WI38 (cell line): ENCODE measurements around the gene FUT3.
"Not testable (repeated sequence)": the region's sequence is repeated elsewhere in the genome, so short reads cannot be mapped to it uniquely, and the experiment has no call there.

Experiments used
- H3K4me3 ChIP-seq: 2 replicates; pipeline ENCODE4 v1.5.1; 2011; ENCODE audit warnings: low read depth, mild to moderate bottlenecking, control low read depth, low read length
- TF ChIP-seq, protein P1 (sequence below): IDR thresholded peaks from 2 replicates; pipeline ENCODE4 v1.5.1; 2012; ENCODE audit warnings: low read depth, mild to moderate bottlenecking, control low read depth, low read length

The FUT3 gene

DNA sequence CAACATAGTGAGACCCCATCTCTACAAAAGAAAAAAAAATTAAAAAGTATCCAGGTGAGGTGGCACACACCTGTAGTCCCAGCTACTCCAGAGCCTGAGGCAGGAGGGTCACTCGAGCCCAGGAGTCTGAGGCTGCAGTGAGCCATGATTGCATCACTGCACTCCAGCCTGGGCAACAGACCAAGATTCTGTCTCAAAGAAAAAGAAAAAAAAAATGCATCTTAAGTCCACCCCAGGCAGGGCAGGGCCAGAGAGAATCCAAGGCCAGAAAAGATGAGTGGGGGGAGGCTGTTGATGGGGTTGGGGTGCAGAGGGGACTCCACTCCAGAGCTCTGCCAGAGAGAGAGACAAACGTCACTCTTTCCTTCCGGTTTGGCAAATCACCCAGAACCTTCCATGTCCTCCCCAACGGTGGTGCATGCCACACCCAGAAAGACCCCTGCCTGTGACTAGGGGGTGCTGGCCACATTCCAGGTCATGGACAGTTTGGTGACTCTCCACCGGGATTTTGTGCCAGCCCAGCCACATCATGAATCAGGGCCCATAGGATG is 431 bp downstream of the FUT3 start:
- no peak overlapping the region for H3K4me3 ChIP-seq

DNA sequence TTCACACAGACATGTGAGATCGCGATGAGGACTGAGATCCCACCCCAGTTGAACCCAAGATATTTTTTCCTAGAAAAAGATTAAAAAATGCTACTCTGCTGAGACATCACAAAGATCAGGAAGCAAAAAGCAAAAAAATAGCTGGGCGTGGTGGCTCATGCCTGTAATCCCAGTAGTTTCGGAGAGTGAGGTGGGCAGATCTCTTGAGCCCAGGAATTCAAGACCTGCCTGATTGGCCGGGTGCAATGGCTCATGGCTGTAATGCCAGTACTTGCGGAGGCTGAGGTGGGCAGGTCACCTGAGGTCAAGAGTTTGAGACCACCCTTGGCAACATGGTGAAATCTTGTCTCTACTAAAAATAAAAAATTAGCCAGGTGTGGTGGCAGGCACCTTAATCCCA is 1.1 kb downstream of the FUT3 start:
- no peak overlapping the region for H3K4me3 ChIP-seq
- TF ChIP-seq, protein P1, sequence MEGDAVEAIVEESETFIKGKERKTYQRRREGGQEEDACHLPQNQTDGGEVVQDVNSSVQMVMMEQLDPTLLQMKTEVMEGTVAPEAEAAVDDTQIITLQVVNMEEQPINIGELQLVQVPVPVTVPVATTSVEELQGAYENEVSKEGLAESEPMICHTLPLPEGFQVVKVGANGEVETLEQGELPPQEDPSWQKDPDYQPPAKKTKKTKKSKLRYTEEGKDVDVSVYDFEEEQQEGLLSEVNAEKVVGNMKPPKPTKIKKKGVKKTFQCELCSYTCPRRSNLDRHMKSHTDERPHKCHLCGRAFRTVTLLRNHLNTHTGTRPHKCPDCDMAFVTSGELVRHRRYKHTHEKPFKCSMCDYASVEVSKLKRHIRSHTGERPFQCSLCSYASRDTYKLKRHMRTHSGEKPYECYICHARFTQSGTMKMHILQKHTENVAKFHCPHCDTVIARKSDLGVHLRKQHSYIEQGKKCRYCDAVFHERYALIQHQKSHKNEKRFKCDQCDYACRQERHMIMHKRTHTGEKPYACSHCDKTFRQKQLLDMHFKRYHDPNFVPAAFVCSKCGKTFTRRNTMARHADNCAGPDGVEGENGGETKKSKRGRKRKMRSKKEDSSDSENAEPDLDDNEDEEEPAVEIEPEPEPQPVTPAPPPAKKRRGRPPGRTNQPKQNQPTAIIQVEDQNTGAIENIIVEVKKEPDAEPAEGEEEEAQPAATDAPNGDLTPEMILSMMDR = no peak

More for the DNA sequence above, 431 bp downstream of the FUT3 start:
- TF ChIP-seq, protein P1 = no peak

DNA sequence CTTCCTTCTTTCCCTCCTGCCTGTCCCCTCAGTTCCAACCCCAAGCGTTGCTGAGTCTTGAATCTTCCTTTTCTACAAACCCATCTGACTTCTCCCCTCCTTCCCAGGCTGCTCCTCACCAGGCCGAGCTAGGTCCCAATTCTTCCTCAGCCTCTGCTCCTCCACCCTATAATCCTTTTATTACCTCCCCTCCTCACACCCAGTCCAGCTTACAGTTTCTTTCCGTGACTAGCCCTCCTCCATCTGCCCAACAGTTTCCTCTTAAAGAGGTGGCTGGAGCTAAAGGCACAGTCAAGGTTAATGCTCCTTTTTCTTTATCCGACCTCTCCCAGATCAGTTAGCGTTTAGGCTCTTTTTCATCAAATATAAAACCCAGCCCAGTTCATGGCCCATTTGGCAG is 2.6 kb downstream of the FUT3 start:
- H3K4me3 ChIP-seq = not testable (repeated sequence)

DNA sequence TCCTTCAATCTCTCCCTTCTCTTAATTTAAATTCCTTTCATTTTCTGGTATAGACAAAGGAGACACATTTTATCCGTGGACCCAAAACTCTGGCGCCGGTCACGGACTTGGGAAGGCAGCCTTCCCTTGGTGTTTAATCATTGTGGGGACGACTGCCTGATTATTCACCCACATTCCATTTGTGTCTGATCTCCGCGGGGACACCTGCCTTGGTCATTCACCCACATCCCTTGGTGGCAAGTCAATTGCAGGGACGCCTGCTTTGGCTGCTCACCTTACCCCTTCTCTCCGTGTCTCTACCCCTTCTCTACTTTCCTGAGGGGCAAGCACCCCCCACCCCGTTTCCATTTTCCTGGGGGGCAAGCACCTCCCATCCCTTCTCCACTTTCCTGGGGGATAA is 3.4 kb downstream of the FUT3 start:
- not testable (repeated sequence) for H3K4me3 ChIP-seq

DNA sequence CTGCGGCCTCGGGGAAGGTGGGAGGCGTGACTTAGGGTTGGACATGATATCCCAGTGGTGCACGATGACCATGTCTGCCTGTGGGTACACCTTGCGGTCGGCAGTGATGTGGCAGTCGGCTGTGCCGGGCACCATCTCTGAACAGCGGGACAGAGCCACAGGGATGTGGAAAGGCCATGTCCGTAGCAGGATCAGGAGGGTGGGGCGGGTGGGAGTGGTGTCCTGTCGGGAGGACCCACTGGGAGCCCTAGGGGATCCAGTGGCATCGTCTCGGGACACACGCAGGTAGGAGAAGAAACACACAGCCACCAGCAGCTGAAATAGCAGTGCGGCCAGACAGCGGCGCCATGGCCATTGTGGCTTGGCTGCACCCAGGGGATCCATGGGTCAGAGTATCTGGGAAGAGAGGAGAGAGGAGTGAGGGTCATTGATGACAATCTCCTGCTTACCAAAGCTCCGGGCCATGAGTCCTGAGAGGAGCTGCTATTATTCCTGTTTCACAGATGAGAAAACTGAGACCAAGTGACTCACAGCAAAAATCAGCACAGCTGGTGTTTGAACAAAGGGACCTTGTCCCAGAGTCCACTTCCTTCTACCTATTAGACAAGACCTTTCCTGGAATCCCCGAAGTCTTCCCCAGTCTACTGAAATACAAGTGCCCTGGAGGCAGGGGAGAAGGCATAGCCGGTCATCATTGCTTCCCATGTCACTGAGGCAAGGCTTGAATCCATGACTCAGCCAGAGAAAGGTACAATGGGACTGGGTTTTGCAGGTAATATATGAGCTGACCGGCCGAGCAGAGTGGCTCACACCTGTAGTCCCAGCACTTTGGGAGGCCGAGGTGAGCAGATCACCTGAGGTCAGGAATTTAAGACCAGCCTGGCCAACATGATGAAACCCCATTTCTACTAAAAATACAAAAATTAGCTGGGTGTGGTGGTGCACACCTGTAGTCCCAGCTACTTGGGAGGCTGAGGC is 6.5 kb downstream of the FUT3 start:
- H3K4me3 ChIP-seq = no peak overlapping the region
- TF ChIP-seq, protein P1 = no peak

DNA sequence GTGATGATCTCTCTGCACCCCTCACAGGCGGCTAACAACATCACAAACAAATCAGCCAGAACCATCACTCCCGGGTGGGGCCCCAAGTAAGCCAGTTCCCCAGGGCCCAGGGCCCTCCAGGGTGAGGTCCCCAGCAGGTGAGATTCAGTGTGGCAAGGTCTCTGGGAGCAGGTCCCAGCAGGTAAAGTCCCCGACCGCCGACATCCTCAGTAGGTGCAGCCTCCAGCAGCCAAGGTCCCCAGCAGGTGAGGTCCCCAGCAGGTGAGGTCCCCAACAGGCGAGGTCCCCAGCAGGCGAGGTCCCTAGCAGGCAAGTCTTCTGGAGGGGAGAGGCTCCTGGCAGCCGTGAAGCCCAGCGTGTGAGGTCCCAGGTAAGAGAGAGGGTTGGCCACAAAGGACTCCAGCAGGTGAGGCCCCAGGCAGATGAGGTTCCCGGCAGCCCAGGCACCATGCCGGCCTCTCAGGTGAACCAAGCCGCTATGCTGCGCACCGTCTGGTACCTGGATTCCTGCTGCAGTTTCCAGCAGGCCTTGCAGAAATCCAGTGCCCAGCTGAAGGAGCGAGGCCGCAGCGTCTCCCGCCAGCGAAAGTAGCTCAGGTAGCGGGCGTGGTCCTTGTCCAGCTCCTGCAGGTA is 7.8 kb downstream of the FUT3 start:
- no peak overlapping the region for H3K4me3 ChIP-seq
- TF ChIP-seq, protein P1 = no peak

DNA sequence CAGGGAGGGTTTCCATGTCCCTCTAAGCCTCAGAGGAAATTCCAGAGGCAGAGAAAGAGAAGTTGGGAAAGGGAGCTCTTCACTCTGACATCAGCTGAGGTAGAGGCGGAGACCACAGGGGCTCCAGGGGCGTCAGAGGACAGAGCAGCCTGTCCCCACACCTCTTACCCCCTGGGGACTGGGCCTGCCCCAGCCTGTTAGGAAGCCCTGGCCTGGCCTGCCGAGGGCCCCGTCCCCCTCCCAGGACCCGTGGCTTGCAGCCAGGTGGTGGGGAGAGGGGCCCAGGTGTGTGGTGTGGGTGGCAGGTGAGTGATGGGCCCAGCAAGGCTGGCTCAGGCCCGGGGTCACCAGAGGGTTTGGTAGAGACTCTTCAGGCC is 9.5 kb downstream of the FUT3 start:
- not testable (repeated sequence) for H3K4me3 ChIP-seq

DNA sequence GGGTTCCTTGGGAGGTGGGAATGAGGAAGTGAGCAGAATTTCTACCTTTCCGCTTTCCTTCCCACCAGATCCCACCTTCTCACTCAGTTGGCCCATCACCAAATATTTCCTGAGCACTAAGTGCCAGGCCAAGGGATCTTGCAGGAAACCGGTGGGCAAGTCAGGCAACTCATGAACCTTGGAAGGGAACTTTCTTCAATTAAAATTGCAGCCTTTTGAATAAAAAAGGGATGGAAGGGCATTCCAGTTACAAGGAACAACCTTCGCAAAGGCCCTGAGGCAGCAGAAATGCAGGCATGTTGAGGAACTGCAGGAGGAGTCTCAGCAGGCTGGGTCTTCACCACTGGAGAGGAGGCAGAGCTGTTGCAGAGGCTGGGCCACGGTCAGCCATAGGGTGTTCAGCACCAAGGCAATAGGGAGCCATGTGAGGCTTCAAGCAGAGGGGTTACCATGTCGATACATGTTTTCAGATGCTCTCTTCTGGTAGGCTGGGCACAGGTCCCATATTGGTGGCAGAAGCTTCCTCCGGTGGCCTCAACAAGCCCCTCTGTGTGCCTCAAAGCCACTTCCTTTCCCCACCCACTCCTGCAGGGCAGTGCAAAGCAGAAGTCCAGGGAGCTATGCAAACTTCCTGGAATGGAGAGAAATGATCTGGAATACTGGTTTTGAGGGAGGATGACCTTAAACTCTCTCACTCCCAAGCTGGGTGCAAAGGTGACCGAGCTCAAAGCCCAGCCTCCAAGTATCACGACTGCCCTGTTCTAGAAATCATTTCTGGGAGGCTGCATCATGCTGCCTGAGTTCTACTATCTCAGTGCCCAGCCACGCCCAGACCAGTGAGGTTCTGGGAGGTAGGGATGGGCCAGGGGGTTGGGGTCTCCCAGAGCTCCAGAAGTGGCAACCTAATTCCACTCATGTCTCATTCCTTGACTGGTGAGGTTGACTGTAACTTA is 11.9 kb downstream of the FUT3 start, which contains the start of gene FUT6:
Gene FUT6 (minus strand): TSS at position 638 of the 953 bp plus-strand sequence. CDS start 7,135 bp downstream, outside the sequence.
- no peak within 1 kb of the TSS for H3K4me3 ChIP-seq
- TF ChIP-seq, protein P1 = no peak
